GM12874 (cell line): ENCODE measurements around the gene KRTAP2-2.
"Not testable (repeated sequence)": the region's sequence is repeated elsewhere in the genome, so short reads cannot be mapped to it uniquely, and the experiment has no call there.

ENCODE experiments used
- CTCF ChIP-seq: IDR thresholded peaks from 2 replicates; pipeline ENCODE4 v1.5.1; 2011; ENCODE audit warnings: low read depth, mild to moderate bottlenecking, control low read depth, low read length, moderate library complexity; ENCODE audit not compliant: insufficient read depth

Gene KRTAP2-2

GRCh38 chr17:41055130-41055529 lies at the start of gene KRTAP2-2:
Gene KRTAP2-2 (minus strand): TSS chr17:41055230. CDS start chr17:41055211, 19 bp downstream.
- not testable (repeated sequence) for TF ChIP-seq CTCF

DNA sequence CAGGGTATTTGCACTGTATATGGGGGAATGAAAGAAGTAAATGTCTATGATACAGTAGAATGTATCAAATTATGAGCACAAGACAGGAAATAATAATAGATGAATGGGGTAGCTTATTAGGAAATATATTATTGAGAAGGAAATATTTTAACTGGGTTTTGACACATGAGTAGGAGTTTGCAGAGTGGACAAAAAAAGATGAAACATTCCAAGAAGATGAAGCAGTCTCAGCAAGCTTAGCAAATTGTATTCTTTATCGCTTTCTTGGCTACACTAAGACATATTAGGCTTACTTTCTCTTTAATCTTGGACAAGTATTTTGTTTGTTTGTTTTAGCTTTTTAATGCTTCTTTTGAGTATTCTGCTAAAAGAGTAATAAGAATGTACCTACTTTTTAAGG lies 48.9 kb upstream of the KRTAP2-2 start:
- TF ChIP-seq CTCF: no peak

- no peak for TF ChIP-seq CTCF
Measured at GRCh38 chr17:41101586-41102259, 46.7 kb upstream of the KRTAP2-2 start, which contains the start of gene KRTAP4-16. Gene KRTAP4-16 (minus strand): TSS chr17:41102209. CDS start chr17:41102209, 0 bp downstream.

DNA sequence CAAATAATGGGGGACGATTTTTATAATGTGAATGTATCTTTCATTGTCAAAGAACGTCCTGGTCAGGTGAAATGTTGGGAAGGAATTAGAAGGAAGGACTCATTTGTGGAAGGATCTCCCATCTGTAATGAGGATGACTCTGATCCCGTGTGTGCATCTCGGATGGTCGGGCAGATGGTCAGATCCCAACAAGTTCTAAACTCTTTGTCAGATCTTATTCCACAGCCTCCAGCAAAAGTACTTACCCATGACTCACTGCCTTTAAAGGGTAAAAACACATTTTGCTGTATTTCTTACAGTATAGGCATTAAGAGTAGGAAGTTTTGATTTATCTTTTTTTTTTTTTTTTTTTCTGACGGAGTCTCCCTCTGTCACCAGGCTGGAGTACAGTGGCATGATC lies 43.5 kb upstream of the KRTAP2-2 start:
- TF ChIP-seq CTCF: no peak

GRCh38 chr17:41098042-41098441 lies 43.0 kb upstream of the KRTAP2-2 start, which contains the start of gene KRTAP4-8:
Gene KRTAP4-8 (minus strand): TSS chr17:41098142. CDS start chr17:41098084, 58 bp downstream.
- TF ChIP-seq CTCF: no peak

DNA sequence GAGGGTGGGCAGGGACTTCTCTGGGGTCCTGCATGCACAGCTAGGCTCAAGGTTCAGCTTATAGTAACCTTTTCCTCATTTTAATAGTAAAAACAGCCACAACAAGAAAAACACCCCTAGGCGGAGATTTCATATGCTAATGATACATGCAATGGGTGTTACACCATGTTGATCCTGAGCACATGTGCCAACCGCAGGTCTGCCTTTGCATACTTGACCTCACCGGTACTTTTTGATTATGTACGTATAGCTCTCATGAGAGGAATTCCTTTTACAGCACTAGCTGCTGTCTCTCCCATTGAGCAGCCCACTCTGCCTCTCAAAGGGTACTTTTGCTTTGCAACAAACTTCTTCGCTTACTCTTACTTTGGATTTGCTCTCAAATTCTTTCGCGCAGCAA lies 41.0 kb upstream of the KRTAP2-2 start:
- TF ChIP-seq CTCF: no peak

DNA sequence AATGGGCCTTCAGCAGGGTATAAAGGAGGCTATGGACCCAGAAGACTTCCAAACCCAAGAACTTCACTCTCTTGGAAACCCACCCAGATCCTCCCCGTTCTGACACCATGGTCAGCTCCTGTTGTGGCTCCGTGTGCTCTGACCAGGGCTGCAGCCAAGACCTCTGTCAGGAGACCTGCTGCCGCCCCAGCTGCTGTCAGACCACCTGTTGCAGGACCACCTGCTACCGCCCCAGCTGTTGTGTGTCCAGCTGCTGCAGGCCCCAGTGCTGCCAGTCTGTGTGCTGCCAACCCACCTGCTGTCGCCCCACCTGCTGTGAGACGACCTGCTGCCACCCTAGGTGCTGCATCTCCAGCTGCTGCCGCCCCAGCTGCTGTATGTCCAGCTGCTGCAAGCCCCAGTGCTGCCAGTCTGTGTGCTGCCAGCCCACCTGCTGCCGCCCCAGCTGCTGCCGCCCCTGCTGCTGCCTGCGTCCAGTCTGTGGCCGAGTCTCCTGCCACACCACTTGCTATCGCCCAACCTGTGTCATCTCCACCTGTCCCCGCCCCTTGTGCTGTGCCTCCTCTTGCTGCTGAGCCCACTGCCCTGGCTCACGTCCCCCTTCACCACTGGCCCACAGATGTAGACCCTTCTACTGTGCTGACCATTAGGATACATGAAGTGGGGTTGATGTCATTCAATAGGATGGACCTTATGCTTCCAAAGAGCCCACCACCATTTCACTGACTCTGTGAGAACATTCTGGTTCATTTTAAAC lies 29.2 kb upstream of the KRTAP2-2 start, which contains the start of gene KRTAP4-7:
Gene KRTAP4-7, plus strand, starts transcription at position 51 of the 757 bp plus-strand sequence. Its CDS starts 57 bp downstream, at position 108.
- TF ChIP-seq CTCF: not testable (repeated sequence)
